ENCODE measurements around the gene DAB2IP.

Gene DAB2IP

GRCh38 chr9:121626012-121626411 lies 25.4 kb upstream of the DAB2IP start:
- in situ Hi-C loops (cut with MboI; ENCODE audit: low sequenced_read_pairs, unreplicated experiment), result no loop called here
- no peak for DNase-seq (ENCODE audit: low spot score)

GRCh38 chr9:121627427-121627826 lies 24.0 kb upstream of the DAB2IP start:
- DNase-seq (ENCODE audit: low spot score), result no peak
- no peak for TF ChIP-seq CTCF (IDR thresholded peaks at IDR 0.05; ENCODE audit: borderline replicate concordance, control extremely low read depth, extremely low read depth, insufficient read depth, missing control alignments)
- in situ Hi-C loops (cut with MboI; ENCODE audit: low sequenced_read_pairs, unreplicated experiment), result no loop called here

More at GRCh38 chr9:121626012-121626411, 25.4 kb upstream of the DAB2IP start:
- TF ChIP-seq CTCF (IDR thresholded peaks at IDR 0.05; ENCODE audit: borderline replicate concordance, control extremely low read depth, extremely low read depth, insufficient read depth, missing control alignments), result no peak

GRCh38 chr9:121628401-121628800 lies 23.0 kb upstream of the DAB2IP start:
- DNase-seq (ENCODE audit: low spot score), result no peak
- in situ Hi-C loops (cut with MboI; ENCODE audit: low sequenced_read_pairs, unreplicated experiment), result no loop called here
- TF ChIP-seq CTCF (IDR thresholded peaks at IDR 0.05; ENCODE audit: borderline replicate concordance, control extremely low read depth, extremely low read depth, insufficient read depth, missing control alignments), result no peak

GRCh38 chr9:121631115-121631514 lies 20.3 kb upstream of the DAB2IP start:
- no peak for DNase-seq (ENCODE audit: low spot score)
- TF ChIP-seq CTCF (IDR thresholded peaks at IDR 0.05; ENCODE audit: borderline replicate concordance, control extremely low read depth, extremely low read depth, insufficient read depth, missing control alignments), result no peak
- in situ Hi-C loops (cut with MboI; ENCODE audit: low sequenced_read_pairs, unreplicated experiment), result no loop called here

GRCh38 chr9:121631978-121632418 lies 19.4 kb upstream of the DAB2IP start:
- in situ Hi-C loops (cut with MboI; ENCODE audit: low sequenced_read_pairs, unreplicated experiment), result no loop called here
- TF ChIP-seq CTCF (IDR thresholded peaks at IDR 0.05; ENCODE audit: borderline replicate concordance, control extremely low read depth, extremely low read depth, insufficient read depth, missing control alignments), result no peak
- no peak for DNase-seq (ENCODE audit: low spot score)

- no peak for TF ChIP-seq CTCF (IDR thresholded peaks at IDR 0.05; ENCODE audit: borderline replicate concordance, control extremely low read depth, extremely low read depth, insufficient read depth, missing control alignments)
- in situ Hi-C loops (cut with MboI; ENCODE audit: low sequenced_read_pairs, unreplicated experiment), result no loop called here
- DNase-seq (ENCODE audit: low spot score), result no peak
Observed at GRCh38 chr9:121633119-121633714, 18.2 kb upstream of the DAB2IP start.

Data from GM13976 (cell line).